SK-N-MC (cell line): ENCODE data around the gene KNTC1.
"Not testable (repeated sequence)": the region's sequence is repeated elsewhere in the genome, so short reads cannot be mapped to it uniquely, and the experiment has no call there.

Source experiments
- DNase-seq: peaks from one replicate; pipeline ENCODE4 v3.0.0-alpha.2; 2011; ENCODE audit warnings: low read depth, low spot score
- H3K27ac ChIP-seq: fragments of 200-600 bp; sonication (generic); 2 replicates; pipeline ENCODE4 v1.5.1; 2016; ENCODE audit warnings: mixed run types
- H3K36me3 ChIP-seq: fragments of 200-600 bp; sonication (generic); 2 replicates; pipeline ENCODE4 v1.6.1; 2017; ENCODE audit warnings: antibody characterized with exemption, low read length, mixed read lengths; ENCODE audit not compliant: insufficient read depth
- H3K4me3 ChIP-seq: fragments of 200-600 bp; sonication (generic); 2 replicates; pipeline ENCODE4 v1.5.1; 2016
- H3K9ac ChIP-seq: fragments of 200-600 bp; sonication (generic); 2 replicates; pipeline ENCODE4 v1.8.0; 2017; ENCODE audit warnings: mixed run types, mixed read lengths; ENCODE audit not compliant: insufficient read length
- H3K9me3 ChIP-seq: fragments of 200-600 bp; sonication (generic); 2 replicates; pipeline ENCODE4 v1.6.1; 2017; ENCODE audit warnings: low read depth, mild to moderate bottlenecking, antibody characterized with exemption, low read length, moderate library complexity, mixed read lengths
- EZH2 ChIP-seq: fragments of 200-600 bp; sonication (generic); IDR thresholded peaks from one replicate; pipeline ENCODE4 v1.6.1; 2017; ENCODE audit warnings: antibody characterized with exemption
- FOXP2 ChIP-seq: optimal IDR thresholded peaks from 2 replicates; pipeline ENCODE3; 2011; ENCODE audit warnings: mild to moderate bottlenecking, moderate library complexity; ENCODE audit not compliant: insufficient read depth; ENCODE audit errors: extremely low read length, control extremely low read depth
- POLR2AphosphoS5 ChIP-seq: IDR thresholded peaks from 2 replicates; pipeline ENCODE4 v1.6.1; 2012; ENCODE audit warnings: mild to moderate bottlenecking, low read depth, low read length, borderline replicate concordance

Gene KNTC1

DNA sequence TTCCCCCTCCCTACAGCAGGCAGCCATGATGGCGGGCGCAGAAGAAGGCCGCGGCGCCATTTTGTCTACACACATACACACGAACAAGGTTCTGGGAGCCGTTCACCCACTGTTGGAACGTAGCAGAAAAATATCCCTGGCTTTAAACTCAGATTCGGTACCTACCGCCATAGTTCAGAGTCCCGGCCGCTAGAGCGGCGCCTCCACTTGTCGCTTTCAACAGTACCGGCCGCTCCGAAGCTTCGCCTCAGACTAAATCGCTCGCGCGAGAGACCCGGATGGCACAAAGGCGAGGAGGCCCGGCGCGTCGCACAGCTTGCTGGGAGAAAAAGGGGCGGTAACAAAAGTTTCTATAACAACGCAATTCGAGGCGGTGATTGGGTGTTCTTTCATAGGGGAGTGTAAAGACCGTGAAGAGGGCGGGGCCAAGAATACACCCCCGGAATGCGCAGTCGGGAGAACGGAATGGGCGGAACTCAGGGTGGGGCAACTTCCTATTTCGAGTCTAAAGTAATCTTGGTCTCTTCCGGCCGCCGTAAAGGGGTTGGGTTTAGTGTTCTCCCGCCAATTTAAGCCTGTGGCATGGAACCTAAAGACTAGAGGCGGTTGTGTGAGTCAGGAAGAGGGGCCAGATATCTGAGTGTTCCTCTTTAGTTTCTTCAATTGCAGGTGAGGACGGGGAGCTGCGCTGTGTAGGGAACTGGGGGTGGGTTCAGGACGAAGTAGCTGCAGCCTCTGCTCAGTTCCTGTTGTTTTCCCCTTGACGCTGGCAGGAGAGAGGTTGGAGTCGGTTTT is at the start of gene KNTC1, which contains the start of gene RSRC2:
Gene KNTC1, plus strand, starts transcription at position 567 of the 795 bp plus-strand sequence. CDS start 2,815 bp downstream, outside the sequence.
Gene RSRC2, minus strand, starts transcription at position 254 of the 795 bp plus-strand sequence. Its CDS starts 83 bp downstream, at position 171.
- peak; percentile 100 for DNase-seq
- peaks cover 73% of the 10 kb centered on the region for H3K36me3 ChIP-seq
- TF ChIP-seq EZH2 (no peak), POLR2AphosphoS5 (peak; percentile 98), FOXP2 (no peak)

GRCh38 chr12:122480753-122481152 is 46.3 kb upstream of the KNTC1 start:
- Histone ChIP-seq H3K9me3 (no peaks in the 10 kb centered on the region), H3K4me3 (no peak overlapping the region), H3K9ac (no peak overlapping the region), H3K27ac (no peak overlapping the region), H3K36me3 (peaks cover 85% of the 10 kb centered on the region)
- no peak for DNase-seq
- TF ChIP-seq FOXP2 (no peak), EZH2 (no peak)

More for the DNA sequence above, at the start of gene KNTC1, which contains the start of gene RSRC2:
- H3K27ac ChIP-seq, result peak within 1 kb of the TSS; percentile 99
- H3K9me3 ChIP-seq, result no peaks in the 10 kb centered on the region
- peak within 1 kb of the TSS; percentile 95 for H3K4me3 ChIP-seq
- H3K9ac ChIP-seq, result peak within 1 kb of the TSS; percentile 99

GRCh38 chr12:122481861-122482260 is 45.2 kb upstream of the KNTC1 start:
- DNase-seq, result no peak
- TF ChIP-seq POLR2AphosphoS5, result no peak
- Histone ChIP-seq H3K27ac (no peak overlapping the region), H3K9me3 (no peaks in the 10 kb centered on the region), H3K9ac (no peak overlapping the region), H3K4me3 (no peak overlapping the region), H3K36me3 (peaks cover 84% of the 10 kb centered on the region)

- Histone ChIP-seq H3K9me3 (no peaks in the 10 kb centered on the region), H3K9ac (no peak overlapping the region), H3K27ac (no peak overlapping the region), H3K4me3 (no peak overlapping the region), H3K36me3 (peaks cover 85% of the 10 kb centered on the region)
- DNase-seq, result no peak
- TF ChIP-seq POLR2AphosphoS5 (no peak), FOXP2 (no peak), EZH2 (no peak)
These were observed 43.1 kb upstream of the KNTC1 start for GRCh38 chr12:122483969-122484368.

- H3K4me3 ChIP-seq, H3K9me3 ChIP-seq, H3K9ac ChIP-seq, H3K27ac ChIP-seq, DNase-seq: not testable (repeated sequence)
- peaks cover 86% of the 10 kb centered on the region for H3K36me3 ChIP-seq
These were observed 42.7 kb upstream of the KNTC1 start for GRCh38 chr12:122484385-122484784.

DNA sequence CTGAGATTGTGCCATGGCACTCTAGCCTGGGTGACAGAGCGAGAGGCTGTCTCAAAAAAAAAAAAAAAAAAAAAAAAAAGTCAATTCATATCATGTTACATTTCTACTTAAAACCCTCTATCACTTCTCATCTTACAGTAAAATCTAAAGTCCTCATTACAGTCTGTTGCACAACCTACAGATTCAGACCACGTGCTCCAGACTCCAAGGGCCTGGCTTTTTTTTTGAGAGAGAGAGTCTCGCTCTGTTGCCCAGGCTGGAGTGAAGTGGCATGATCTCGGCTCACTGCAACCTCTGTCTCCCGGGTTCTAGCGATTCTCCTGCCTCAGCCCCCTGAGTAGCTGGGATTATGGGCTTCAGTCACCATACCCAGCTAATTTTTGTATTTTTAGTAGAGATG is 40.7 kb upstream of the KNTC1 start:
- not testable (repeated sequence) for H3K9ac ChIP-seq

GRCh38 chr12:122486805-122487426 is 40.1 kb upstream of the KNTC1 start:
- Histone ChIP-seq H3K4me3 (no peak overlapping the region), H3K9me3 (no peaks in the 10 kb centered on the region), H3K9ac (no peak overlapping the region), H3K36me3 (peaks cover 86% of the 10 kb centered on the region), H3K27ac (no peak overlapping the region)
- DNase-seq, result no peak
- TF ChIP-seq FOXP2 (no peak), POLR2AphosphoS5 (no peak), EZH2 (no peak)

More for the DNA sequence above, 40.7 kb upstream of the KNTC1 start:
- H3K9me3 ChIP-seq, H3K4me3 ChIP-seq, DNase-seq, H3K27ac ChIP-seq: not testable (repeated sequence)
- H3K36me3 ChIP-seq, result peaks cover 86% of the 10 kb centered on the region

DNA sequence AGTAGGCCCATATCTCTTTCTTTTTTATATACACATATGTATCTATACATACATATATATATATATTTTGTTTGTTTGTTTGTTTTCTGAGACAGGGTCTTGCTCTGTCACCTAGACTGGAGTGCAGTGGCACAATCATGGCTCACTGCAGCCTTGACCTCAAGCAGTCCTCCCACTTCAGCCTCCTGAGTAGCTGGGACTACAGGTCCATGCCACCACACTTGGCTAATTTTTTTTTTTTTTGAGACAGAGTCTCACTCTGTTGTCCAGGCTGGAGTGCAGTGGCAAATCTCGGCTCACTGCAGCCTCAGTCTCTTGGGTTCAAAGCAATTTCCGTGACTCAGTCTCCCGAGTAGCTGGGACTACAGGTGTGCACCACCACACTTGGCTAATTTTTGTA is 39.2 kb upstream of the KNTC1 start:
- not testable (repeated sequence) for H3K9me3 ChIP-seq, H3K9ac ChIP-seq, DNase-seq, H3K4me3 ChIP-seq, H3K27ac ChIP-seq
- peaks cover 90% of the 10 kb centered on the region for H3K36me3 ChIP-seq

DNA sequence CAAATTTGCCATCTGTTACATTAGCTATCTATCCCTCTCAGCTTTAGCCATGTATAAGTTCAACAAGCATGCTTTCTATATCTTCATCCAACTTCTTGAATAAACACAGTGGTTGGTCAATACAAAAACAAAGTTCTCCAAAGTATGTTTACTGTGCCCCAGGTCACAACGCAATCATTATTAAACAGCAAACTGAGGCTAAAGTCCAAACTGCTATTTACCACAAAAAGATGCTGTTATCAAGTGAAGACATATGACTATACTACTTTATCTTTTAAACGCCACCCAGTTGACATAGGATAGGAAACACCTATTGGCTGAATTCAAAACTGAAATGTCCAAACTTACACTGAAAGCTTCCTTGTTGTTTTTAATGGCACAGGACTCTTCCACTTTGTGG is 38.0 kb upstream of the KNTC1 start:
- Histone ChIP-seq H3K36me3 (peaks cover 86% of the 10 kb centered on the region), H3K9me3 (no peaks in the 10 kb centered on the region), H3K4me3 (no peak overlapping the region), H3K27ac (no peak overlapping the region), H3K9ac (no peak overlapping the region)
- no peak for DNase-seq
- TF ChIP-seq FOXP2 (no peak), POLR2AphosphoS5 (no peak), EZH2 (no peak)
